Measurements from ENCODE around the gene DLG2.

Gene DLG2

DNA sequence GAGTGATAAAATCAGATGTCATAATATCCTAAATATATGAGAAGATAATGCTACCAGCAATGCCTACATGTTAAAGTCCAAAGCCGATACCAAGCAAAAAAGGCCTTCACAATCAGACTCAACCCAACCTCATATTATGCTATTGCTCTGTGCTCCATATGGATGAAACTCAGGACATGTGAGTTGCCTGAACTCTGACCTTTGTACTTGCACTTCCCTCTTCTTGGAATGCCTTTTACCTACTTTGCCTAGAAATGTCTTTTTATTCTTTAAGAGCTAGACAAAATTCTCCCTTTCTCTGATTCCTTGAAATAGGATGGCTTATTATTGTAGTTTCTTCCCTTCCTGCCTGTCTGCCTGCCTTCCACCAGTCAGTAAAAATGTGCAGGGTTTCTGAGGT lies 1386.3 kb downstream of the DLG2 start:
- FAIRE-seq, result no peak
- DNase-seq (ENCODE audit: low spot score), result no peak

DNA sequence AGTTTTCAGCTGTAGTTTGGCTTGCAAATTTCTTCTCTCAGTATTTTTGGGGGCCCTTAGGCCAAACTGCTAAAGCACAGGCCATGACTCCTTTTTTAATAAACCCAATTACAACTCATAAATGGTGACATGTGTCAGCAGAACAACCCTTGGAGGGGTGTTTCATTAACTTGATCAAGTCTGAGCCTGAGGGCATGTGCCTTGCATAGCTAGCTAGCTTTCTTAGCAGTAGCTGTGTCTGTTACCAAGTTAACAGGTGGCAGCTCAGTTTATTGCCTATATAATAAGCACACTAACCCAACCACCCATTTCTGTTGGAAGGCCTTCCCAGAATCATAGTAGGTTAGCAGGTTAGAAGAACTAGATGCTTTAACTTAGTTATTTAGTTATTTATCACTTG lies 1390.7 kb downstream of the DLG2 start:
- FAIRE-seq (no peak), DNase-seq (ENCODE audit: low spot score) (no peak)

DNA sequence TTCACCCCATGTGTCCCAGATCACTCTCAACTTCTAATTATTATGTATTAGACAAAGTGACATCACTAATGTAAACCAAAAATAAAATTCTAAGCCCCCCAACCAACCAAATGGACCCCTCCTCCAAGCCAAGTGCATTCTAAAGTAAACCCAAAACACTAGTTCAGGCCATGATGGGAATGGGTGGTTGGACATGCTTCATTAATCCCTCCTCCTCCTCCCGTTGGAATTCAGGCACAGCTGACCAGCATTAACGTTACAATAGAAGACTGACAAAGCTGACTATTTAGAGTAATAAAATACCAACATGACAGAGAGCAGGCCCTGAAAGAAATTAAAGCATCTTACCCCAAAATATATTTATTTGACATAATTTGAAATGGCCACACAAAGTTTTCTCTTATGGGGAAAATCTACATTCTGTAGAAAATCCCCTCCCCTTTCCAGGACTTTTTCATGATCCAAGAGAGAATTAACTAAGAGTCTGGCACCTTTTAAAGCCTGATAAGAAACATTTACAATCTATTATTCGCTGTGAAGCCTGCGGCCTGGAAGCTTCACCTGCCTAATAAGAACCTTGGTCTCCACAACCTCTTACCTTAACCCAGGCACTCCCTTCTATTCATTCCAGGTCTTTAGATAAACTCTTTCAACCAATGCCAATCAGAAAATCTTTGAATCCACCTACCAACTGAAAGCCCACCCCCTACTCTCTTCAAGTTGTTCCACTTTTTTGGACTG lies 1392.5 kb downstream of the DLG2 start:
- FAIRE-seq (no peak), DNase-seq (ENCODE audit: low spot score) (no peak)

DNA sequence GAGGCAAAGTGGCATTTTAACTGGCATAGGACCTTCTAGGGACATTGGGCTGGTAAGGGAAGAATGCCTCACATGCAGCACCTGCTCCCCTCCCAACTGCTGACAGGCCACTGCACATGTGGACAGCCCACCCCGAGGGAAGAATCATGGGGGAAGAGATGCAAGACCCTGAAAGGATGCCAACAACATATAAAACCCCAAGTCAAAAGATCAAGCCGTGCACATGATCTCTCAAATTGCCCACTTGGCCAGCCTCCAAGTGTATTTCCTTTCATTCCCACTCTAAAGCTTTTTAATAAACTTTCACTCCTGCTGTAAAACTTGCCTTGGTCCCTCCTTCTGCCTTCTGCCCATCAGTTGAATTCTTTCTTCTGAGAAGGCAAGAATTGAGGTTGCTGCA lies 1393.1 kb downstream of the DLG2 start:
- no peak for DNase-seq (ENCODE audit: low spot score)
- FAIRE-seq, result no peak

DNA sequence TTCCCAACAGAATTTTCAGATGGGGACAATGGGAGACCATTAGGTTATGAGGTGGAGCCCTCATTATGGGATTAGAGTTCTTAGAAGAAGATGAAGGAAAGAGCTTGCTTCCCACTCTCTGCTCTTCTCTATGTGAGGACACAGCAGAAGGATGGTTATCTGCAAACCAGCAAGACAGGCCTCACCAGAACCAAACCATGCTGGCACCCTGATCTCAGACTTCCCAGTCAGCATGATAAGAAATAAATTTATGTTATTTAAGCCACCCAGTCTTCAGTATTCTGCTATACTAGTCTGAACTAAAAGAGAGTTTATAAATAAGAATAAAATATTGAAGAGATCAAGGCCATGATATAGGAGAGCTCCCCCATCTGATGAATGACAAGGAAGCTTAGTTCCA lies 1394.6 kb downstream of the DLG2 start:
- DNase-seq (ENCODE audit: low spot score), result no peak
- FAIRE-seq, result no peak

DNA sequence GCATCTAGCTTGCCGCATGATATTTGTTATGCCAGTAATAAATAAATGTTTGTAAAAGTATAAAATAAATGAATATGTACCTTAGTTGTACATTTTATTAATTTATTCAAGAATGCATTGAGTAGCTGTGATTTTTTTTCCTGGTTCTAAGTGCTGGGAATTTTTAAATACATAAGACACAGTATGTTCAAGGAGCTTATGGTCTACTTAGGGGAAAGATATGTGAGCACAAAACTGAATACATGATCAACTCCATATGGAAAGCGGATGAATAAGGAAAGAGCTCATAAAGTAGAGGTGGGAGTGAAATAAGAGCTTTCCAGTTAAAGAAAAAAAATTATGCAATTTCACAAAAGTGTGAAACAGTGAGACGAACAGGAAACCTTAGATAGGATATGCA lies 1396.7 kb downstream of the DLG2 start:
- FAIRE-seq, result no peak
- no peak for DNase-seq (ENCODE audit: low spot score)

DNA sequence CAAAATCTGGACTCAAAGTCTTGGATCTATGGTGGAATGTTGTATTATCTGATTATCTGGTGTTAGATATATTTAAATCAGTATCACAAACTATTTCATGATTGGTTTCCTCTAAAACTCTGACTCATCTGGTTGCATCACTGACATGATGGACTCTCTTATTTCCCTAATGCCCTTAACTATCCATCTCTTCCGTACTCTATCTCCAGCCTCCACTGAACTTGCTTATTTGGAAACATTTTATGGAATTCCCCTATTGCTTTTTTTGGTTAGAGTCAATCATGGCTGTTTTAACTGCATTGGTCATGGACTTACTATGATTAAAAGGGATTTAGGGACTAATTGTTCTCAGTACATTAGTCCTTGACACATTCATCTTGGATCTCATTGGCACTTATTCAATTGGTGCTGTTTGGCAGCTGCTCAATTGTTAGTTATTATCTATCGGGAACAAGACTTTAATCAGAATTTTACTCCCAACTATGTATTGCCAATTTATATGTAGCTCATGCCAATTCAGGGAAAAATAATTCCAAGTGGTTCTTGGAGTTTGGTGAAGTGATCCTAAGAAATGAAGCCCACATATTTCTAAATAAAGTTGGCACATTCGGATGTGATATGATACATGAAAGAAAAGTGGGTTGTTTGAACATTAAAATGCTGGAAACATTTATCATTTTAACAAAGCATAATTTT lies 1399.0 kb downstream of the DLG2 start:
- FAIRE-seq (no peak), DNase-seq (ENCODE audit: low spot score) (no peak)

DNA sequence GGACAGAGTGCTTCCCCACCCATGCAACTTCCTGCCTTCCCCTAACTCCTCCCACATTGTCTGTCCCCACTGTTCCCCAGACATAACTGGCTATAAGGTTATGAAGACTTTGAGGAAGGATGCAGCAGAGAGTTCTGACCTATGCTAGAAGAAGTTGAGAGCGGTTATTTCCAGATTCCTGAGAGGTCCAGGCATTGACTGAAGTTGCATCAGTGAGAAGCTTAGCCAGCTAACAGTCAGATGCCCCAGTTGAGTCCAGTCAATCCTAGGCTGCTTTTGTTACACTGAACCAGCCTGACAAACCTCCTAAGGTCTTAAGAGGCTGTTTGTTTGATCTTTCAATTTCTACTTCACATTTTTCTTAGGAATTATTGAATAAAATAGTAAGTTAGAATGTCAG lies 1403.1 kb downstream of the DLG2 start:
- no peak for FAIRE-seq
- no peak for DNase-seq (ENCODE audit: low spot score)

DNA sequence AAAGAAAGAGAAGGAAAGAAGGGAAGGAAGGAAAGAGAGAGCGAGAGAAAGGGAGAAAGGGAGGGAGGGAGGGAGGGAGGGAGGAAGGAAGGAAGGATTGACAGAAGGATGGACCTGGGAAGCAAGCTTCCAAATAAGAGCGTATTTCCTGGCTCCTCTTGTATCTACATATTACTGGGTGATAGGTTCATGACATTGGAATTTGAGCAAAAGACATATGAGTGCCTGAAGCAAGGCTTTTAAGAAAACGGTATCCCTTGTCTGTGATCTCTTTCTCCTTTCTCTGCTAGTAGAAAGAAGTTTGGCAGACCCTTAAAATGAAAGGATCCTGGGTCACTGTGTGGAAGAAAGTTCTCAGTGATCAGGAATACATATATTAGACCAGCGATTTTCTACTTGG lies 1408.8 kb downstream of the DLG2 start:
- FAIRE-seq (no peak), DNase-seq (ENCODE audit: low spot score) (no peak)

DNA sequence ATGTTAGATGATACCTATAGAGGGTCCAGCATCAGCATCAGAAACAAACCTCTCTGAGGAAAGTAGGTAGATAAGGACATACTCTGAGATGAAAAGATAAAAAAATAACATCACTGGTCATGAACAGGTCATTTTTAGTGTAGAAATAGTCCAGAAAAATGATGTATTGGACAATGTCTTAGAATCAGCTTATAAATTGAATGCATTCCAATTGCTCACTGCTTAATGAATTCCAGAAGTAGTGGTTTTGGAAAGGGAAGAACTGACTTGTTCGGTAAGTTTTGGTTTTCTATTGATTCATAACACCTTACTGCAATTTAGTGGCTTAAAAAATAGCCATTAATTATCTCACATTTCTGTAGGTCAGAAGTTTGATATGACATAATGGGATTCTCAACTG lies 1411.5 kb downstream of the DLG2 start:
- no peak for FAIRE-seq
- DNase-seq (ENCODE audit: low spot score), result no peak

DNA sequence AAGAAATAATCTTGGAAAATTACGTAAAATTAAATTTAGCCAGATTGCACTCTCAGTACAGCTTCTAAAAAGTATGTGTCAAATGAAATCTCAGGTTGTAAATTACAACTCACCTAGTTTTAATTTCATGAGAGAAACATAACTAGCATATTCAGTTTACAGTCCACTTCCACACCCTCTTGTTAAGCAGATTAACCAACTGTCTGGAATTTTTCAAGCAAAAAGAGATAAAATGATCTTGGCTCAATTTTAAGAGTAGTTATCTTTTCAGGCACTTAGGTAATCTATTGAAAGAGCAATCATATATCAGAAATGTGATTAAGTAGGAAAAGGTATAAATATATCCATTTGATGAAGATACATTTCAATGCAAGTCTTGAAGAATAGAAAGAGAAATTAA lies 1412.6 kb downstream of the DLG2 start:
- FAIRE-seq, result no peak
- DNase-seq (ENCODE audit: low spot score), result no peak

DNA sequence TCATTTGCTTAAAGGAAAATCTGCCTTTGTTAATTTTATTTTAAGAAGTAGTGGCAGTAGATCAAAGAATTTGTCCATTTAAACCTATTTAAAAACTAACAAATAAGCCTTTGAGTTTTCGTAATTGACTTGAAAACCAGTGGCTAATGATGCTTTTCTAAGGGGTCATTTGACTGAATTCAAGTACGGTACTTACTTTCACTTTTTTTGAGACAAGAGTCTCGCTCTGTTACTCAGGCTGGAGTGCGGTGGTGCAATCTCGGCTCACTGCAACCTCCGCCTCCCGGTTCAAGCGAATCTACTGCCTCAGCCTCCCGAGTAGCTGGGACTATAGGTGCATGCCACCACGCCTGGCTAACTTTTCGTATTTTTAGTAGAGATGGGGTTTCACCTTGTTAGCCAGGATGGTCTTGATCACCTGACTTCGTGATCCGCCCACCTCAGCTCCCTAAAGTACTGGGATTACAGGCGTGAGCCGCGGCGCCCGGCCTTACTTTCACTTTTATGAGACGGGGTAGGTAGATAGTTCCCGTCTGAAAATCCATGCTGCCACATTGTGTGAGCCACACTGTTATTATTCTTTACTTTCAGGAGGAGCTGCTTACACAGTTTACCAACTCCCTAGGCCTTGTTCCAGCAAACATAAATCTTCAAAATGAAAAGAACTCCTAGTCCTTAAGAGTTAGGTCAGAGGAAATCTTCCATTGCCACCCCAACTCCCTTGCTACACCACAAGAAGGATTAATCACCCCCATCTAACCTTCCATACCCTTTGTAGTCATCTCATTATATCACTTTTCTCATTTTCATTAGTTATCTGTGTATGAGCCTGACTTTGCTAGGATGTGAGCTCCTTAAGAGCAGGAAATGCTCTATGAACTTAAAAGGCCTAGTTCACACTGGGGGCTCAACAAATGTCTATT lies 1414.4 kb downstream of the DLG2 start:
- FAIRE-seq (no peak), DNase-seq (ENCODE audit: low spot score) (no peak)

DNA sequence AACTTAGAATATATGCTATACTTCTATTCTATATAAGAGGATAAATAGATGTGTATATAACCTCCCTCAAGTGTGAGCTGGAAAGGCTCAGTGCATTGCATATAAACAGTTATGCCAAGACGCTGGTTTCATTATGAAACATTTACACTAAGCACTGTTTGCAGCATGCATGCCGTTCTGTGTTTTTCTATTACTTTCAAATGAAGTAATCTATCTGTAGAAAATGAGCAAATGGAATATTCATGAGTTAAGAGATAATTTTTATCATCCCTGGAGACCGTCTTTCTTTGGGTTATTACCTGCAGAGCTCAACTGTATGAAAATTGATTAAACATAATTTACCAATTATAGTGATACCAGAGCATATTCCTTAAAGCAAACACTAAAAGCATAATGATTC lies 1415.2 kb downstream of the DLG2 start:
- FAIRE-seq (no peak), DNase-seq (ENCODE audit: low spot score) (no peak)

DNA sequence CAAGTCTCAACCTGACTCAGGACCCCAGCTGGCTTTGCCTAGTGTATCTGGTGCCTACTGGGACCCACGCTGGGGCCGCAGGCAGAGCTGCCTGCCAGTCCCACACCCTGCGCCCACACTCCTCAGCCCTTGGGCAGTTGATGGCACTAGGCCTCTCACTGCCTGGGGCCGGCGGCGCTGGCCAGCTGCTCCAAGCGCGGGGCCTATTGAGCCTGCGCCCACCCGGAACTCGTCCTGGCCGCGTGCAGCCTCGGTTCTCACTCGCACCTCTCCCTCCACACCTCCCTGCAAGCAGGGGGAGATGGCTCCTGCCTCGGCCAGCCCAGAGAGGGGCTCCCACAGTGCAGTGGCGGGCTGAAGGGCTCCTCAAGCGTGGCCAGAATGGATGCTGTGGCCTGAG lies 1432.4 kb downstream of the DLG2 start:
- FAIRE-seq (no peak), DNase-seq (ENCODE audit: low spot score) (no peak)

DNA sequence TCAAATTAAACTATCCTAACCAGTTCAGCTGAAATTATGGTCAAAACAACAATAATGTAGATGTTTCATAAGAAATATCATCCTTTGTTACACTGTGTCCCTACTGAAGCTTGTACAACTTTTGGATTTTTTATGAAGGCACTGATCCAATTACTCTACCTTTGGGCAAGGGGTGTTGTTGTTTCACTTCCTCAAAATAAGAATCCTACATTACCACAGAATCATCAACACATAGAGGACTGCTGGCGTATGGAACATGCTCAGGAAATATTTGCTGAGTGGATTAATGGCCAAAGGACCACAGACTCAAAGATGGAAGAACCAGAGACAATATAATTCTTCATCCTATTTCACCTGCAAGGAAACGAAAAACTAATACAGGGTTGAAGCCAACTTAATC lies 1433.4 kb downstream of the DLG2 start:
- no peak for FAIRE-seq

DNA sequence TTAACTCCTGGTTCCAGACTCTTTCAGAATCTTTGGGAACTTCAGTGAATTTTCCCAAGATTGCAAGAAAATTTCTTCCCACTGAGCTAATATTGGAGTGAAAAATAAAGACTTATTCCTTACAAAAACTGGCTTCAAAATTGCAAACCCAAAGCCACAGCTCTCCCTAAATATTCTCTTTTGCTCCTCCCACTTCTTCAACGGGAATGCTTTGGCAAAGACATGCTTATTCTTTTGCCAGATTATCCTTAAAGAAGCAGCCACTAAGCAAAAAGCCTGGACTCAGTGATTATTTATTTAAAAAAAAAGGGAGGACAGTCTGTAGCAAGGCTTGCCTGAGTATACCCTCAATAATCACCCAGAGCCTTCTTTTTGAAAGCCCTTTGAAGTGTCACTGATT lies 1438.6 kb downstream of the DLG2 start:
- DNase-seq (ENCODE audit: low spot score) (no peak), FAIRE-seq (no peak)

More for the DNA sequence above, 1433.4 kb downstream of the DLG2 start:
- DNase-seq (ENCODE audit: low spot score), result no peak

DNA sequence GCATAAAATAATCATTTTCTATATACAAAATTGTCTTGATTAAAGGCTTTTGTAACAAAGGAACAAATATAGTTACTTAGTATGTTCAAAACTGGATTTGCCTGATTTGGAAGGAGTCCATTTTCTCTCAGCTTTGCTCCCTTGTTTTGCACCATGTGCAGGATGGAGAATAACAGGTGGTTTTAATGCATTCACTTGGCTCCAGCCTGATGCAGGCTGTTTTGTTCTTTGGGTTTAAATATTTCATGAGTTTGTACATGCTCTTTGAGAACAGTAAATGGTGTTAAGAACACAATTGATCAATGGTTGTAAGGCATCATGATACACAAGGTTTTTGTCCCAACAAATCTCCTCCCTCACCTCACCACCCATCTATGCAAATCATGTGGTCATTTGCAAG lies 1454.1 kb downstream of the DLG2 start:
- no peak for DNase-seq (ENCODE audit: low spot score)
- FAIRE-seq, result no peak

DNA sequence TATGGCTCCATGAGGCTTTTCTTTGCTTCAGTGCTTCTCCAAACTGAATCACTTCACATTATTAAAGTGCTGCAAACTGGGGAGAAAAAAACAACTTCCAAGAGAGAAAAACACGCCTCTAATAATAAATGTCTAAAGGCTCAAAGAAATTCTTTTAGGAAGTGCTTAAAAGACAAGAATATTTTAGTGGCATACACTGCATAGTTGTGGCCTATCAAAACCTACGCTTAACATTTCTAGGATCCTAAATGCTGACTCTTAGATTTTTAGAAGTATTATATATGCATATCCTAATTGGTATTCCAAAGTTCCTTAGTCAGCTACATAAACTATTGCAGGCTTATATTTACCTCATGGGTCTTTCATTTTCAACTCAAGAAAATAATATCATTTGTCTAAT lies 1462.0 kb downstream of the DLG2 start:
- no peak for FAIRE-seq
- DNase-seq (ENCODE audit: low spot score), result no peak

DNA sequence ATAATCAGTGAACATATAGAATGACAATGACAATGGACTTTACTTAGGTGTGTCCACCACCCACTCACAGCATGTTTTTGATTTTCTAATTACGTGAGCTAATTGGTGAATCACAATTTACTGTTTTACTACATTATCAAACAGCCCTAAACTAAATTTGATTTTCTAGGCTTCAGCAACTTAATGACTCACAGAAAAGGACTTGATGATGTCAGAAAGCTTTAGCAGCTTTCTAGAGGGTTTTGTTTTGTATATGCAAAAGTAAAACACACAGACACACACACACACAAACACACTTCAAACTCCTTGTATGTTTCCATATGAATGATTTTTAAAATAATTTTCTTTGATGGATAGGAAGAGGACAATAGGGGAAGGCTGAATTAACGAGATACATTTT lies 1462.4 kb downstream of the DLG2 start:
- FAIRE-seq, result no peak

DNA sequence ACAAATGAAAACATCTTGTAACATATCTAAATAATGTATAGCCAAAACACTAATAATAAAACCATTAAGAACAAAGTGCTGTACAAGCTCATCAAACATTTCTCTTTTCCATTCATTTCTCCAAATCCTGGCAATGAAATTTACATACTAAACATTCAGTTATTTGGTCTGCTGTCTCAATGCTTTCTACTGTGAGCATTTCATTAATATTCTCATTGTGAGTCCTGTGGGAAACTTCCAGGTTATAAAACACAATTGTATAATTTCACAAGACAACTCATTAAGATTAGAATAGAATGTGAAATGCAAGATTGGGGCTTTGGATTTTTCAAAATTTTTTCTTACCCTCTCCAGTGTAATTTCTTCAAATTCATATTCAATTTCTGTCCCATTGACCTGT lies 1464.0 kb downstream of the DLG2 start:
- FAIRE-seq, result no peak
- no peak for DNase-seq (ENCODE audit: low spot score)

More for the DNA sequence above, 1462.4 kb downstream of the DLG2 start:
- DNase-seq (ENCODE audit: low spot score), result no peak

DNA sequence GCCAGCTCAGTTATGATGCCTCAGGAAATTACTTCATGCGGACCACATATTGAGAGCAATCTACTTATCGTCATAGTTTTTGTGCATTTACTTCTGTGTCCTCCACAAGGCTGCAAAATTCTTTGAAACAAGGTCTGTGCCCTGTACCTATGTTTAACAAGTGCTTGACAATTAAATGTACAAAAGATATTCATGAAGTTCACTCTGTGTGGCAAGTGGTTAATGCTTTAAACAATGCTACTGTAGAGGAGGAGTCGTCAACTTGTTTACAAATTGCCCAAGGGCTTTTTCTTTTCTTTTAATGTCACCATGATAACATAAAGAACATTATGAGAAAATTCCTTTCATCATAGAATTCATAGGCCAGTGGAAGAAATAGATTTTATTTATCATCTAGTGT lies 1469.5 kb downstream of the DLG2 start:
- DNase-seq (ENCODE audit: low spot score) (no peak), FAIRE-seq (no peak)

DNA sequence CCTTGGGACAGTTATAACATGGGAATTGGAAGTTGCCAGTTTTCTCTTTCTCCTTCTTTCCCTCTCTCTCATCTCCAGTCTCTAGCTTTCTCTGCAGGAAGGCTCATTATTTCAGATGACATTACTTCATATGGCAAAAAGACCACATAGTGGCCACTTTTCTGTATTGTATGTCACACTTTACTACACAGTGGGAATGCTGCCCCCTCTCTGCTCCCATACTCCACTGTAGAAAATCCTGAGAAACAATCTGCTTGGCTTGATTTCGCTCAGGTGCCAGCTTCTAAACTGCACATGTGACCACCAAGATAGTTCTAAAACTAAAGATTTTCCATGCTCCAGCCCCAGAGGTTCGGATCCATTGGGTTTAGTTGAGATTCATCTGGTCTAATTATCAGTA lies 1480.3 kb downstream of the DLG2 start:
- no peak for DNase-seq (ENCODE audit: low spot score)
- FAIRE-seq, result no peak
